IPS DF 4.7 (cell line): ENCODE measurements around the gene FSTL4.

Experiments
- DNase-seq: peaks from one replicate; pipeline ENCODE4 v3.0.0-alpha.2; 2013; ENCODE audit warnings: low spot score; ENCODE audit errors: extremely low read depth

FSTL4 gene

GRCh38 chr5:133611357-133612248, 738 bp downstream of the FSTL4 start:
- no peak for DNase-seq

GRCh38 chr5:133610489-133611356, 1.6 kb downstream of the FSTL4 start:
- no peak for DNase-seq

GRCh38 chr5:133607451-133607850, 4.9 kb downstream of the FSTL4 start:
- no peak for DNase-seq

GRCh38 chr5:133606835-133607234, 5.5 kb downstream of the FSTL4 start:
- no peak for DNase-seq

- DNase-seq, result no peak
Measured at GRCh38 chr5:133605323-133605722, 7.0 kb downstream of the FSTL4 start.

- no peak for DNase-seq
Measured at GRCh38 chr5:133603711-133604110, 8.6 kb downstream of the FSTL4 start.

GRCh38 chr5:133602835-133603380, 9.4 kb downstream of the FSTL4 start:
- no peak for DNase-seq

GRCh38 chr5:133599600-133599999, 12.7 kb downstream of the FSTL4 start:
- no peak for DNase-seq

GRCh38 chr5:133599044-133599443, 13.3 kb downstream of the FSTL4 start:
- no peak for DNase-seq

GRCh38 chr5:133596049-133596448, 16.3 kb downstream of the FSTL4 start:
- DNase-seq, result no peak

- DNase-seq, result no peak
Measured at GRCh38 chr5:133595465-133595864, 16.9 kb downstream of the FSTL4 start.

GRCh38 chr5:133589286-133589685, 23.1 kb downstream of the FSTL4 start:
- no peak for DNase-seq

GRCh38 chr5:133582971-133583370, 29.4 kb downstream of the FSTL4 start:
- DNase-seq, result no peak

- DNase-seq, result no peak
Measured at GRCh38 chr5:133581918-133582317, 30.4 kb downstream of the FSTL4 start.

- DNase-seq, result no peak
Measured at GRCh38 chr5:133581348-133581747, 31.0 kb downstream of the FSTL4 start.

- DNase-seq, result no peak
Measured at GRCh38 chr5:133580618-133581017, 31.7 kb downstream of the FSTL4 start.

GRCh38 chr5:133579766-133580165, 32.6 kb downstream of the FSTL4 start:
- DNase-seq, result no peak

- no peak for DNase-seq
Measured at GRCh38 chr5:133569347-133569746, 43.0 kb downstream of the FSTL4 start.

GRCh38 chr5:133565993-133566392, 46.3 kb downstream of the FSTL4 start:
- no peak for DNase-seq

GRCh38 chr5:133564921-133565565, 47.3 kb downstream of the FSTL4 start:
- DNase-seq, result no peak

GRCh38 chr5:133562554-133562953, 49.8 kb downstream of the FSTL4 start:
- no peak for DNase-seq

GRCh38 chr5:133559960-133560359, 52.4 kb downstream of the FSTL4 start:
- no peak for DNase-seq
